ENCODE data around the gene ABL2. TPM values are rescaled to one million over a fixed set of nuclear protein-coding genes. Genes with fewer than 3 reads are reported as not detected.

The ABL2 gene
- total RNA-seq, 2 experiments from 2014 or later: 8.2 to 8.4 TPM

- ChIA-PET POLR2A (no interaction called here), CTCF (no interaction called here)
- no peaks in the 10 kb centered on the region for H3K27me3 Mint-ChIP-seq
- H3K27ac Mint-ChIP-seq: no peak overlapping the region
- TF ChIP-seq, protein P1, sequence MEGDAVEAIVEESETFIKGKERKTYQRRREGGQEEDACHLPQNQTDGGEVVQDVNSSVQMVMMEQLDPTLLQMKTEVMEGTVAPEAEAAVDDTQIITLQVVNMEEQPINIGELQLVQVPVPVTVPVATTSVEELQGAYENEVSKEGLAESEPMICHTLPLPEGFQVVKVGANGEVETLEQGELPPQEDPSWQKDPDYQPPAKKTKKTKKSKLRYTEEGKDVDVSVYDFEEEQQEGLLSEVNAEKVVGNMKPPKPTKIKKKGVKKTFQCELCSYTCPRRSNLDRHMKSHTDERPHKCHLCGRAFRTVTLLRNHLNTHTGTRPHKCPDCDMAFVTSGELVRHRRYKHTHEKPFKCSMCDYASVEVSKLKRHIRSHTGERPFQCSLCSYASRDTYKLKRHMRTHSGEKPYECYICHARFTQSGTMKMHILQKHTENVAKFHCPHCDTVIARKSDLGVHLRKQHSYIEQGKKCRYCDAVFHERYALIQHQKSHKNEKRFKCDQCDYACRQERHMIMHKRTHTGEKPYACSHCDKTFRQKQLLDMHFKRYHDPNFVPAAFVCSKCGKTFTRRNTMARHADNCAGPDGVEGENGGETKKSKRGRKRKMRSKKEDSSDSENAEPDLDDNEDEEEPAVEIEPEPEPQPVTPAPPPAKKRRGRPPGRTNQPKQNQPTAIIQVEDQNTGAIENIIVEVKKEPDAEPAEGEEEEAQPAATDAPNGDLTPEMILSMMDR (IDR thresholded peaks at IDR 0.05): no peak
- ATAC-seq (no peak), DNase-seq (no peak)
- H3K9me3 Mint-ChIP-seq: no peaks in the 10 kb centered on the region
- no peak overlapping the region for H3K4me3 Mint-ChIP-seq
- H3K36me3 Mint-ChIP-seq (ENCODE audit: low read depth): peaks cover 33% of the 10 kb centered on the region
- intact Hi-C loops (cut with micrococcal nuclease): no loop called here
- no peaks in the 10 kb centered on the region for H3K4me1 Mint-ChIP-seq (ENCODE audit: low read depth)
These were observed 176.0 kb downstream of the ABL2 start for GRCh38 chr1:179053486-179053885.

GRCh38 chr1:179052776-179053175 is 176.7 kb downstream of the ABL2 start:
- no peak for ATAC-seq
- no peaks in the 10 kb centered on the region for H3K4me1 Mint-ChIP-seq (ENCODE audit: low read depth)
- POLR2A ChIA-PET: no interaction called here
- CTCF ChIA-PET: no interaction called here
- peaks cover 30% of the 10 kb centered on the region for H3K36me3 Mint-ChIP-seq (ENCODE audit: low read depth)
- no peaks in the 10 kb centered on the region for H3K27me3 Mint-ChIP-seq
- H3K27ac Mint-ChIP-seq: no peak overlapping the region
- TF ChIP-seq, protein P1 (IDR thresholded peaks at IDR 0.05): no peak
- no peaks in the 10 kb centered on the region for H3K9me3 Mint-ChIP-seq
- H3K4me3 Mint-ChIP-seq: no peak overlapping the region
- intact Hi-C loops (cut with micrococcal nuclease): no loop called here
- DNase-seq: no peak

Other genes starting within 250 kb of the ABL2 start
- gene FAM20B, start 203.8 kb downstream of the ABL2 start, total RNA-seq: 10 to 100 TPM; 34.7 to 36.1 TPM
- 10 to 100 TPM; 28.8 to 30.3 TPM for gene TOR3A, start 147.6 kb downstream of the ABL2 start, total RNA-seq
- 10 to 100 TPM; 58.0 to 58.7 TPM for gene SOAT1, start 64.1 kb upstream of the ABL2 start, total RNA-seq
- 1 to 10 TPM in 1 of 2 experiments, under 1 TPM in 1; 0.27 to 1.5 TPM for gene AXDND1, start 136.3 kb upstream of the ABL2 start, total RNA-seq

All from activated CD8-positive, alpha-beta T cell treated with anti-CD3 and anti-CD28 coated beads for 36 hours (primary cell).